CD4-positive, alpha-beta T cell treated with Interleukin-2 at 100 ng/mL for 4 hours (primary cell): ENCODE measurements around the gene TRAPPC3L.
"Not testable (repeated sequence)": the region's sequence is repeated elsewhere in the genome, so short reads cannot be mapped to it uniquely, and the experiment has no call there.

ENCODE experiments used
- DNase-seq: peaks from one replicate; pipeline ENCODE4 v3.0.0-alpha.2; 2020; ENCODE audit warnings: low spot score

TRAPPC3L gene

GRCh38 chr6:116513224-116513875 lies 32.1 kb downstream of the TRAPPC3L start:
- DNase-seq = no peak

- no peak for DNase-seq
Observed at GRCh38 chr6:116512734-116513133, 32.8 kb downstream of the TRAPPC3L start.

- no peak for DNase-seq
Observed at GRCh38 chr6:116512111-116512559, 33.3 kb downstream of the TRAPPC3L start.

GRCh38 chr6:116511424-116512110 lies 33.9 kb downstream of the TRAPPC3L start, which contains the start of gene CALHM5:
Gene CALHM5, plus strand, starts transcription at chr6:116511639. Its CDS starts 58 bp downstream, at chr6:116511697.
- DNase-seq = no peak

GRCh38 chr6:116508527-116508926 lies 37.0 kb downstream of the TRAPPC3L start:
- DNase-seq = no peak

- DNase-seq = no peak
Observed at GRCh38 chr6:116507324-116507723, 38.2 kb downstream of the TRAPPC3L start.

- DNase-seq = no peak
Observed at GRCh38 chr6:116500969-116501433, 44.5 kb downstream of the TRAPPC3L start.

GRCh38 chr6:116497113-116497676 lies 48.3 kb downstream of the TRAPPC3L start:
- no peak for DNase-seq

- DNase-seq = not testable (repeated sequence)
Observed at GRCh38 chr6:116495161-116495560, 50.3 kb downstream of the TRAPPC3L start.

- no peak for DNase-seq
Observed at GRCh38 chr6:116492331-116493067, 53.0 kb downstream of the TRAPPC3L start.

- DNase-seq = no peak
Observed at GRCh38 chr6:116491610-116492330, 53.7 kb downstream of the TRAPPC3L start.

- no peak for DNase-seq
Observed at GRCh38 chr6:116485559-116486184, 59.8 kb downstream of the TRAPPC3L start.

- no peak for DNase-seq
Observed at GRCh38 chr6:116483616-116484015, 61.9 kb downstream of the TRAPPC3L start.

GRCh38 chr6:116482780-116483179 lies 62.7 kb downstream of the TRAPPC3L start:
- DNase-seq = no peak

GRCh38 chr6:116476002-116476678 lies 69.3 kb downstream of the TRAPPC3L start:
- DNase-seq = no peak

GRCh38 chr6:116475141-116475540 lies 70.3 kb downstream of the TRAPPC3L start:
- no peak for DNase-seq

GRCh38 chr6:116472706-116473105 lies 72.8 kb downstream of the TRAPPC3L start:
- DNase-seq = no peak

- DNase-seq = no peak
Observed at GRCh38 chr6:116471531-116471930, 74.0 kb downstream of the TRAPPC3L start.

- no peak for DNase-seq
Observed at GRCh38 chr6:116468293-116468692, 77.2 kb downstream of the TRAPPC3L start.

- DNase-seq = no peak
Observed at GRCh38 chr6:116467514-116467913, 78.0 kb downstream of the TRAPPC3L start.

- DNase-seq = no peak
Observed at GRCh38 chr6:116467096-116467495, 78.4 kb downstream of the TRAPPC3L start.
